ENCODE data around the gene TBX10.

TBX10 gene

GRCh38 chr11:67617243-67617953 is 22.2 kb downstream of the TBX10 start:
- Histone ChIP-seq H3K4me3 (no peak overlapping the region), H3K27ac (no peak overlapping the region)
- no peak for TF ChIP-seq CTCF (IDR thresholded peaks at IDR 0.05)
- DNase-seq (ENCODE audit: low spot score): no peak

GRCh38 chr11:67616431-67617242 is 22.9 kb downstream of the TBX10 start:
- no peak for TF ChIP-seq CTCF (IDR thresholded peaks at IDR 0.05)
- no peak for DNase-seq (ENCODE audit: low spot score)
- Histone ChIP-seq H3K4me3 (no peak overlapping the region), H3K27ac (no peak overlapping the region)

- Histone ChIP-seq H3K27ac (no peak overlapping the region), H3K4me3 (no peak overlapping the region)
- no peak for TF ChIP-seq CTCF (IDR thresholded peaks at IDR 0.05)
- DNase-seq (ENCODE audit: low spot score): peak; percentile 69
Measured at GRCh38 chr11:67615728-67616430, 23.7 kb downstream of the TBX10 start.

GRCh38 chr11:67614730-67615714 is 24.5 kb downstream of the TBX10 start:
- DNase-seq (ENCODE audit: low spot score): peak; percentile 69
- no peak for TF ChIP-seq CTCF (IDR thresholded peaks at IDR 0.05)
- peak overlapping the region in 1 of 2 donors; percentile 70 for H3K27ac ChIP-seq
- H3K4me3 ChIP-seq: peak overlapping the region; percentile 71

- no peak for TF ChIP-seq CTCF (IDR thresholded peaks at IDR 0.05)
- Histone ChIP-seq H3K4me3 (peak overlapping the region; percentile 71), H3K27ac (peak overlapping the region in 1 of 2 donors; percentile 70)
- peak; percentile 77 for DNase-seq (ENCODE audit: low spot score)
Measured at GRCh38 chr11:67613960-67614715, 25.4 kb downstream of the TBX10 start.
